SH-SY5Y (cell line): ENCODE data around the gene RALGDS.

Experiments used
- GATA2 ChIP-seq: IDR thresholded peaks from 2 replicates; pipeline ENCODE4 v1.6.1; 2011; ENCODE audit warnings: mild to moderate bottlenecking, low read depth, low read length
- GATA3 ChIP-seq: IDR thresholded peaks from 2 replicates; pipeline ENCODE4 v1.6.1; 2011; ENCODE audit warnings: low read depth, mild to moderate bottlenecking, low read length, moderate library complexity

RALGDS gene

GRCh38 chr9:133103987-133104505 is 17.0 kb downstream of the RALGDS start:
- TF ChIP-seq GATA3: no peak
- no peak for TF ChIP-seq GATA2

- TF ChIP-seq GATA2: no peak
- TF ChIP-seq GATA3: no peak
These were observed 17.7 kb downstream of the RALGDS start for GRCh38 chr9:133103183-133103986.

GRCh38 chr9:133102190-133103021 is 18.6 kb downstream of the RALGDS start:
- TF ChIP-seq GATA3 (no peak), GATA2 (no peak)

GRCh38 chr9:133101356-133102189 is 19.5 kb downstream of the RALGDS start:
- TF ChIP-seq GATA3 (no peak), GATA2 (no peak)

GRCh38 chr9:133100506-133101355 is 20.3 kb downstream of the RALGDS start:
- TF ChIP-seq GATA2 (no peak), GATA3 (no peak)

GRCh38 chr9:133099726-133100505 is 21.1 kb downstream of the RALGDS start:
- TF ChIP-seq GATA2 (no peak), GATA3 (no peak)

- TF ChIP-seq GATA2 (no peak), GATA3 (no peak)
These were observed 22.2 kb downstream of the RALGDS start for GRCh38 chr9:133098871-133099270.

GRCh38 chr9:133098104-133098754 is 22.8 kb downstream of the RALGDS start:
- TF ChIP-seq GATA2: no peak
- no peak for TF ChIP-seq GATA3

GRCh38 chr9:133094842-133095393 is 26.1 kb downstream of the RALGDS start:
- TF ChIP-seq GATA2 (no peak), GATA3 (no peak)

GRCh38 chr9:133090752-133091385 is 30.2 kb downstream of the RALGDS start:
- TF ChIP-seq GATA3 (no peak), GATA2 (0 out of 2 replicates have a peak, but pooled peaks have one; percentile 29)

- no peak for TF ChIP-seq GATA2
- TF ChIP-seq GATA3: no peak
These were observed 30.9 kb downstream of the RALGDS start for GRCh38 chr9:133090187-133090586.
